Measurements from ENCODE around the gene MS4A14. TPM values are rescaled to one million over a fixed set of nuclear protein-coding genes. Genes with fewer than 3 reads are reported as not detected.
A peak's percentile ranks its signal among the peaks of the same experiment; 100 is the strongest.

Gene MS4A14
- total RNA-seq, 3 donors from 2014 or later (not counting 1 experiment from before 2014, with no cell fraction given): 0.34 to 0.80 (median 0.78) TPM

DNA sequence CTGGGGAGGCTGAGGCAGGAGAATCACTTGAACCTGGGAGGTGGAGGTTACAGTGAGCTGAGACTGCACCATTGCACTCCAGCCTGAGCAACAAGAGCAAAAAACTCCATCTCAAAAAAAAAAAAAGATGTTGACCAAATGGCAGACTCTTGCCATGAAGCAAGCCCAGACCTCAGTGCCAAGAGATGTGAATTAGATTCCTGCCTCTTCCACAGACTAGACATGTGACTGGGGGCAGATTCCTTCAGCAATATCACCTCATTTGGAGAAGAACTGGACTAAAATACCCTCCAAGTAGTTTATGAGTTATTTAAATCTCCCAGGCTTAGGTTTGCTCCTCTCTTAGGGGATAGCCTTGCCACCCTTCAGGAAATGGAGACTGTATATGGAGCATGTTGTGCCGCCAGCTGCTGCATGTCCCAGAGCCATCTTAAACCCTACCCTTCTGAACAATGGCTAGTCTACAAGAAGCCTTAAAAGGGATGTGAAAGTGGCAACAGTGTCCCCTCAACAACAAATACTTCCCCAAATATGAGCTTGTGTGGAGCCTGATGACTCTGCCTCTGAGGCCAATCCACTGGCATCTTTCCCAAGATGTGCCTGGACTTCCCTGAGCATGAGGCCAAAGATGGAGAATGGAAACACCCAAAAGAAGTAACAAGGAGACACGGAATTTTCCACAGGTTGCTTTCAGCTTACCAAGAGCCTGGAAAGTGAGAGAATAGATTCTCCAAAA is 18.7 kb upstream of the MS4A14 start:
- DNase-seq: peak in 1 of 2 donors; percentile 18
- Histone ChIP-seq H3K4me1 (ENCODE audit: control insufficient read depth, insufficient read depth, low read length) (peaks cover 9% of the 10 kb centered on the region), H3K27ac (ENCODE audit: low read length) (peak overlapping the region; percentile 58), H3K9me3 (ENCODE audit: control insufficient read depth, insufficient read depth, low read length) (no peaks in the 10 kb centered on the region), H3K27me3 (ENCODE audit: control insufficient read depth, insufficient read depth, low read length) (no peaks in the 10 kb centered on the region), H3K4me3 (ENCODE audit: low read length) (no peak overlapping the region), H3K36me3 (ENCODE audit: control insufficient read depth, insufficient read depth, low read length) (no peaks in the 10 kb centered on the region)
- ATAC-seq: peak in 1 of 3 donors; percentile 26
- 40% methylated on average over 1 of the region's 2 CpGs for WGBS (ENCODE audit: insufficient coverage)
- Mint-ChIP-seq H3K4me1 (peaks cover 6 to 9% of the 10 kb centered on the region in 2 donors), H3K27ac (no peak overlapping the region), H3K27me3 (ENCODE audit: low read depth in 2 of 2) (peaks cover 0 to 5% of the 10 kb centered on the region in 2 donors), H3K4me3 (no peak overlapping the region), H3K36me3 (no peaks in the 10 kb centered on the region), H3K9me3 (no peaks in the 10 kb centered on the region)
- intact Hi-C loops (cut with micrococcal nuclease): no loop called here
- TF ChIP-seq, protein P1, sequence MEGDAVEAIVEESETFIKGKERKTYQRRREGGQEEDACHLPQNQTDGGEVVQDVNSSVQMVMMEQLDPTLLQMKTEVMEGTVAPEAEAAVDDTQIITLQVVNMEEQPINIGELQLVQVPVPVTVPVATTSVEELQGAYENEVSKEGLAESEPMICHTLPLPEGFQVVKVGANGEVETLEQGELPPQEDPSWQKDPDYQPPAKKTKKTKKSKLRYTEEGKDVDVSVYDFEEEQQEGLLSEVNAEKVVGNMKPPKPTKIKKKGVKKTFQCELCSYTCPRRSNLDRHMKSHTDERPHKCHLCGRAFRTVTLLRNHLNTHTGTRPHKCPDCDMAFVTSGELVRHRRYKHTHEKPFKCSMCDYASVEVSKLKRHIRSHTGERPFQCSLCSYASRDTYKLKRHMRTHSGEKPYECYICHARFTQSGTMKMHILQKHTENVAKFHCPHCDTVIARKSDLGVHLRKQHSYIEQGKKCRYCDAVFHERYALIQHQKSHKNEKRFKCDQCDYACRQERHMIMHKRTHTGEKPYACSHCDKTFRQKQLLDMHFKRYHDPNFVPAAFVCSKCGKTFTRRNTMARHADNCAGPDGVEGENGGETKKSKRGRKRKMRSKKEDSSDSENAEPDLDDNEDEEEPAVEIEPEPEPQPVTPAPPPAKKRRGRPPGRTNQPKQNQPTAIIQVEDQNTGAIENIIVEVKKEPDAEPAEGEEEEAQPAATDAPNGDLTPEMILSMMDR (IDR thresholded peaks at IDR 0.05): no peak

DNA sequence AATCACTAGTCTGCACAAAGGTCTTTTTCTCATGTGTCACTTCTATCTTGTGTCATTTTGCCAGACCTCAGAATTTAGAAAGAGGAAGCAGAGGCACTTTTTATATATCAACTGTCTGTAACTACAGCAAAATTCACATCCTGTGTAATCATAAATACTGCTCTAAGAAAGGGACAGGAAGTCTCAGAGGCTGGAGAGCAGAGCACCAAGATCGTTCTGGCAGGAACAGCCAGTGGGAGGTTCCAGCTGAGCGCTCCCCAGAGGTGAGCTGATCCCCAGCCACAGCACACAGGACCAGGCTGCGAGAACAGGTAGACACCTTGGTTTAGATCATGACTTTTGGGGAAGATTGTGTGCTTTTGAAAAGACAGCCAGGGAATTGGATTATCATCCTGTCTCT is 17.9 kb upstream of the MS4A14 start, which contains the start of gene MS4A7:
Gene MS4A7, plus strand, starts transcription at position 179 of the 400 bp plus-strand sequence. CDS start 4,610 bp downstream, outside the sequence.
- ATAC-seq: peak in 2 of 3 donors; percentile 26 to 56
- H3K4me3 Mint-ChIP-seq: peak within 1 kb of the TSS; percentile 43
- peaks cover 6 to 9% of the 10 kb centered on the region in 2 donors for H3K4me1 Mint-ChIP-seq
- Histone ChIP-seq H3K27me3 (ENCODE audit: control insufficient read depth, insufficient read depth, low read length) (no peaks in the 10 kb centered on the region), H3K36me3 (ENCODE audit: control insufficient read depth, insufficient read depth, low read length) (no peaks in the 10 kb centered on the region), H3K27ac (ENCODE audit: low read length) (peak within 1 kb of the TSS; percentile 58), H3K4me1 (ENCODE audit: control insufficient read depth, insufficient read depth, low read length) (peaks cover 9% of the 10 kb centered on the region), H3K4me3 (ENCODE audit: low read length) (peak within 1 kb of the TSS; percentile 28), H3K9me3 (ENCODE audit: control insufficient read depth, insufficient read depth, low read length) (no peaks in the 10 kb centered on the region)
- H3K27me3 Mint-ChIP-seq (ENCODE audit: low read depth in 2 of 2): peaks cover 0 to 5% of the 10 kb centered on the region in 2 donors
- H3K27ac Mint-ChIP-seq: no peak within 1 kb of the TSS
- intact Hi-C loops (cut with micrococcal nuclease): no loop called here
- 0% methylated on average over 3 of the region's 3 CpGs for WGBS (ENCODE audit: insufficient coverage)
- H3K9me3 Mint-ChIP-seq: no peaks in the 10 kb centered on the region
- no peaks in the 10 kb centered on the region for H3K36me3 Mint-ChIP-seq
- DNase-seq: peak in 1 of 2 donors; percentile 9
- TF ChIP-seq, protein P1 (IDR thresholded peaks at IDR 0.05): no peak

DNA sequence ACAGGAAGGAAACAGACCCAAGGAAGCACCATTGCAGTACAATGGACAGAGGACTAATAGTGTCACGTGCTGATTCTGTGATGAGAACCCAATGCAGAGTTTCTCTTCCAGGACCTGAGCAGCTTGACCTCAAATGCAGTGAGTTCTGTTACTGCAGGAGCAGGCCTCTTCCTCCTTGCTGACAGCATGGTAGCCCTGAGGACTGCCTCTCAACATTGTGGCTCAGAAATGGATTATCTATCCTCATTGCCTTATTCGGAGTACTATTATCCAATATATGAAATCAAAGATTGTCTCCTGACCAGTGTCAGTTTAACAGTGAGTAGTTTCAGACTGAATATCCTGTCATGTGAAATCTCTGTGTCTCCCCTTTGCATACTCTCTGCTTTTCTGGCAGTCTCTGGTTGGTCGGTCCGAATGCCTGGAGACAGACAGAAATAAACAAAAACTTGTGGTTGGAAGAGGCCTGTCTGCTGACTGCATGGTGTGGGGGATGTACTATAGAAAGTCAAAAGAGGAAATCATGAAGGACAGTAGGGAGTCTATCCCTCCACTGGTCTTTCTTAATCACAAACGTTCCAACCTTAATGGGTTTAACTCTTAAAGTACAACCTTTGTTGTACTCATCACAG is 6.9 kb upstream of the MS4A14 start:
- H3K4me3 ChIP-seq (ENCODE audit: low read length): no peak overlapping the region
- H3K27me3 ChIP-seq (ENCODE audit: control insufficient read depth, insufficient read depth, low read length): no peaks in the 10 kb centered on the region
- H3K4me3 Mint-ChIP-seq: no peak overlapping the region
- WGBS (ENCODE audit: insufficient coverage): 52% methylated on average over 4 of the region's 5 CpGs
- H3K4me1 ChIP-seq (ENCODE audit: control insufficient read depth, insufficient read depth, low read length): peaks cover 7% of the 10 kb centered on the region
- H3K9me3 Mint-ChIP-seq: no peaks in the 10 kb centered on the region
- no peak for DNase-seq
- TF ChIP-seq, protein P1 (IDR thresholded peaks at IDR 0.05): no peak
- H3K27ac ChIP-seq (ENCODE audit: low read length): peak overlapping the region; percentile 77
- no peaks in the 10 kb centered on the region for H3K36me3 Mint-ChIP-seq
- no peaks in the 10 kb centered on the region for H3K36me3 ChIP-seq (ENCODE audit: control insufficient read depth, insufficient read depth, low read length)
- no peak for ATAC-seq
- intact Hi-C loops (cut with micrococcal nuclease): no loop called here
- H3K27ac Mint-ChIP-seq: no peak overlapping the region
- peaks cover 0 to 4% of the 10 kb centered on the region in 2 donors for H3K27me3 Mint-ChIP-seq (ENCODE audit: low read depth in 2 of 2)
- H3K9me3 ChIP-seq (ENCODE audit: control insufficient read depth, insufficient read depth, low read length): no peaks in the 10 kb centered on the region
- no peaks in the 10 kb centered on the region for H3K4me1 Mint-ChIP-seq

Measured in natural killer cell (primary cell).